Endothelial cell of umbilical vein (primary cell): Measurements from ENCODE around the gene CNTNAP2. TPM values are rescaled to one million over a fixed set of nuclear protein-coding genes. Genes with fewer than 3 reads are reported as not detected.

Experiments used
- BruUV-seq: library from RNA; stranded (reverse); fragments of 400-500 nt; replicated peaks from 2 replicates; lab custom pipeline; 2021; lab: Mats Ljungman, UMichigan
- CTCF ChIA-PET: fragments of 300-600, 350-600 bp; sonication (Branson Sonifier 250); formaldehyde crosslinking; loops from one replicate; lab custom pipeline; 2021; ENCODE audit warnings: antibody characterized with exemption, inconsistent platforms; lab: Charles Lee
- POLR2A ChIA-PET: fragments of 300-600, 350-600 bp; sonication (Branson Sonifier 250); formaldehyde crosslinking; loops from one replicate; lab custom pipeline; 2021; ENCODE audit warnings: antibody characterized with exemption, inconsistent platforms; lab: Charles Lee
- DNase-seq: peaks from one replicate; pipeline ENCODE4 v3.0.0-alpha.2; 2011; ENCODE audit warnings: low read depth, low spot score
- FAIRE-seq: peaks from 2 replicates; lab custom pipeline; 2011; peaks lifted over from hg19 to GRCh38; lab: Jason Lieb, UNC
- H2AFZ ChIP-seq: 2 replicates; pipeline ENCODE4 v1.6.0; 2012; ENCODE audit warnings: low read depth, low read length, control low read depth, inconsistent platforms
- H3K27ac ChIP-seq: 2 replicates; pipeline ENCODE4 v1.5.1; 2011; ENCODE audit warnings: low read depth, mild to moderate bottlenecking, control low read depth, low read length, moderate library complexity; ENCODE audit not compliant: insufficient read depth
- H3K27me3 ChIP-seq, 2 experiments: 2 replicates each; pipeline versions ENCODE4 v1.6.0 to v1.6.1; 2011; ENCODE audit warnings: low read length in 2 of 2, mixed read lengths in 1 of 2; ENCODE audit not compliant: control insufficient read depth in 2 of 2, insufficient read depth in 2 of 2
- H3K36me3 ChIP-seq, 2 experiments: 2 replicates in 1 of 2; 3 replicates in 1 of 2; pipeline ENCODE4 v1.5.1; 2011; ENCODE audit warnings: low read length in 2 of 2, mild to moderate bottlenecking in 1 of 2, moderate library complexity in 1 of 2; ENCODE audit not compliant: control insufficient read depth in 2 of 2, insufficient read depth in 2 of 2; ENCODE audit errors: extremely low read depth in 1 of 2
- H3K4me1 ChIP-seq: 3 replicates; pipeline ENCODE4 v1.5.1; 2011; ENCODE audit warnings: mild to moderate bottlenecking, low read length; ENCODE audit not compliant: control insufficient read depth, insufficient read depth; ENCODE audit errors: extremely low read depth
- H3K4me2 ChIP-seq: 2 replicates; pipeline ENCODE4 v1.6.1; 2011; ENCODE audit warnings: low read length, control low read depth, mixed read lengths; ENCODE audit not compliant: insufficient read depth
- H3K4me3 ChIP-seq, 3 experiments: fragments of 200-600 bp in 1 of 3; sonication (generic), shearing (Covaris generic) in 1 of 3; replicated peaks in 1 of 3; 2 replicates each; pipeline ENCODE4 v1.5.1; 2011 to 2016; ENCODE audit warnings: control low read depth in 3 of 3, low read length in 3 of 3, mild to moderate bottlenecking in 2 of 3, inconsistent platforms in 1 of 3, low read depth in 1 of 3, moderate library complexity in 1 of 3; ENCODE audit not compliant: insufficient read depth in 1 of 3
- H3K79me2 ChIP-seq: 2 replicates; pipeline ENCODE4 v1.6.0; 2012; ENCODE audit warnings: low read length, inconsistent platforms; ENCODE audit not compliant: control insufficient read depth, insufficient read depth
- H3K9ac ChIP-seq: replicated peaks from 2 replicates; pipeline ENCODE3; 2011; ENCODE audit warnings: low read length, control low read depth; ENCODE audit not compliant: insufficient read depth; ENCODE audit errors: extremely low read depth
- H3K9me1 ChIP-seq: replicated peaks from 3 replicates; pipeline ENCODE4 v1.6.0; 2011; ENCODE audit warnings: mild to moderate bottlenecking, low read length; ENCODE audit not compliant: control insufficient read depth, insufficient read depth; ENCODE audit errors: extremely low read depth
- H3K9me3 ChIP-seq: replicated peaks from 2 replicates; pipeline ENCODE4 v1.5.1; 2012; ENCODE audit warnings: low read length, inconsistent platforms; ENCODE audit not compliant: control insufficient read depth, insufficient read depth
- H4K20me1 ChIP-seq: replicated peaks from 2 replicates; pipeline ENCODE3; 2011; ENCODE audit warnings: mild to moderate bottlenecking, low read length; ENCODE audit not compliant: control insufficient read depth, insufficient read depth; ENCODE audit errors: extremely low read depth
- GATA2 ChIP-seq: IDR thresholded peaks from 2 replicates; pipeline ENCODE4 v1.7.0; 2011; ENCODE audit warnings: low read depth, mild to moderate bottlenecking, moderate library complexity, mixed read lengths, low read length; ENCODE audit not compliant: insufficient read length, insufficient read depth
- POLR2A ChIP-seq: IDR thresholded peaks from 2 replicates; pipeline ENCODE4 v1.6.1; 2012; ENCODE audit warnings: low read depth, mild to moderate bottlenecking, control low read depth, low read length
- dilution Hi-C: fragments of 300-500 bp; cut with MboI; formaldehyde crosslinking; loops from one replicate; pipeline ENCODE4 v1.15.0; 2019; ENCODE audit warnings: low sequenced_read_pairs; ENCODE audit not compliant: extremely low pct_ligation_motif_present
- intact Hi-C: fragments of 100-400 bp; cut with micrococcal nuclease; formaldehyde crosslinking; loops from one replicate; pipeline ENCODE4 v1.10.0; 2022
- polyA plus RNA-seq, 4 experiments: library from polyadenylated mRNA; depleted of rRNA in 3 of 4; stranded (reverse) in 3 of 4; unstranded in 1 of 4; fragments of >200 nt; gene quantifications; 2 replicates each; pipeline versions ENCODE4 v1.2.1 to v1.2.3, GENCODE V29; 2011 to 2012; ENCODE audit warnings: missing spikeins in 1 of 4
- total RNA-seq: library from RNA; stranded (reverse); gene quantifications from 2 replicates; pipeline ENCODE4 v1.2.3, GENCODE V29; 2021
- TF ChIP-seq, protein P1 (sequence below), 2 donors: IDR thresholded peaks; 1 replicate in 1 of 2; 2 replicates in 1 of 2; pipeline ENCODE4 v1.5.1; 2011; ENCODE audit warnings: low read length in 2 of 2, mild to moderate bottlenecking in 2 of 2, moderate library complexity in 2 of 2, control low read depth in 1 of 2, inconsistent platforms in 1 of 2, low read depth in 1 of 2; ENCODE audit not compliant: insufficient read depth in 1 of 2; ENCODE audit errors: extremely low read depth in 1 of 2

Gene CNTNAP2
- total and polyA plus RNA-seq, 2 donors (not counting 3 experiments of a cell fraction or from before 2014, with no cell fraction given), result not detected

DNA sequence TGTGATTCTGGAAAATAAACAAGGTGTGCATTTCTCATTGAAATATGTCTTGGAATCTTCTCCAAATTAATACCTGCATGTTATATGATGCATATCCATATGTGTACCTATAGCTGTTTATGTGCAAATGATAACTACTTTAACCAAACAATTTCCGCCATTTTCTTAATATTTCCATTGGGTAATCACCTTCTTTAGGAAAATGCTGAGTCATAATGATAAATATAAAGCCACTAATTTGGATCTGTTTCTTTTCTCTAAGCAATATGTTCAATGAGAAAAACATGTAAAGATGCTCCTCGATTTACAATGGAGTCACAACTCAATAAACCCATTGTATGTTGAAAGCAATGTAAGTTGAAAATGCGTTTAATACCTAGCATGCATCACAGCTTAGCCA is 574.4 kb downstream of the CNTNAP2 start:
- no peak overlapping the region for H3K4me2 ChIP-seq
- POLR2A ChIA-PET, result no interaction called here
- H4K20me1 ChIP-seq, result no peaks in the 10 kb centered on the region
- H3K27me3 ChIP-seq, result no peaks in the 10 kb centered on the region
- no peaks in the 10 kb centered on the region for H3K36me3 ChIP-seq
- H3K4me1 ChIP-seq, result no peaks in the 10 kb centered on the region
- no peaks in the 10 kb centered on the region for H3K9me1 ChIP-seq
- H3K4me3 ChIP-seq, result no peak overlapping the region
- no peak overlapping the region for H2AFZ ChIP-seq
- no peak overlapping the region for H3K27ac ChIP-seq
- no peak for TF ChIP-seq POLR2A
- H3K9me3 ChIP-seq, result peaks cover 2% of the 10 kb centered on the region
- FAIRE-seq (no peak), DNase-seq (no peak)
- no peaks in the 10 kb centered on the region for H3K79me2 ChIP-seq
- CTCF ChIA-PET, result no interaction called here
- no TSS peak for BruUV-seq
- dilution Hi-C loops (no loop called here), intact Hi-C loops (no loop called here)
- no peak overlapping the region for H3K9ac ChIP-seq

DNA sequence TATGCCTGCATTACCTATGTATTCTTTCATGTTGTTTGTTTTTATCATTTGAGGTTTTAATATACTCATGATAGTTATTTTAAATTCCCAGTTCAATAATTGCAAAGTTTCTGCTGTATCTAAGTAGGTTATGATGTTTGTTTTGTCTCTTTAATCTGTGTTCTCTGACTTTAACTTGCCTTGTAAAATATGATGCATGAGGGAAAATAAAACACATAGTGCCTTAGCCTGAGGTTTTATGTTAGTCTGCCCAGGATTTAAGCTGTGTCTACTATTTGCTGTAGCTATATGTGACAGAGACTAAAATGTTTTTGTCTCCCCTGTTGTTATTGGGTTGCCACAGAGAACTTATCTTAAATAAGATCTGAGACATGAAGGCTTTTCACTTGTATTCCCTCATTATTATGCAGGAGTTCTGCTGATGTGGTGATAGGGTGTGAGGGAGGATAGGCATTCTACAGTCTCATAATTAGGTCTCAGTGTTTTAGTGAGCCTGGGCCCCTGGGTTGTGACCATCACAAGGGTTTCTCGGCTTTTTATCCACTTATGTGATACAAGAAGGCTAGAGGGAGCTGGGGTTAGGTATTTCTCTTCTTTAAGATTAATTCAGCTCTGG is 582.5 kb downstream of the CNTNAP2 start:
- H4K20me1 ChIP-seq, result no peaks in the 10 kb centered on the region
- no peaks in the 10 kb centered on the region for H3K4me1 ChIP-seq
- FAIRE-seq (no peak), DNase-seq (no peak)
- no peaks in the 10 kb centered on the region for H3K27me3 ChIP-seq
- dilution Hi-C loops (no loop called here), intact Hi-C loops (no loop called here)
- H2AFZ ChIP-seq, result no peak overlapping the region
- H3K4me2 ChIP-seq, result no peak overlapping the region
- no peak overlapping the region for H3K9ac ChIP-seq
- no peak overlapping the region for H3K4me3 ChIP-seq
- no peaks in the 10 kb centered on the region for H3K79me2 ChIP-seq
- H3K27ac ChIP-seq, result no peak overlapping the region
- no peak for TF ChIP-seq POLR2A
- no peak for TF ChIP-seq GATA2
- TF ChIP-seq, protein P1, sequence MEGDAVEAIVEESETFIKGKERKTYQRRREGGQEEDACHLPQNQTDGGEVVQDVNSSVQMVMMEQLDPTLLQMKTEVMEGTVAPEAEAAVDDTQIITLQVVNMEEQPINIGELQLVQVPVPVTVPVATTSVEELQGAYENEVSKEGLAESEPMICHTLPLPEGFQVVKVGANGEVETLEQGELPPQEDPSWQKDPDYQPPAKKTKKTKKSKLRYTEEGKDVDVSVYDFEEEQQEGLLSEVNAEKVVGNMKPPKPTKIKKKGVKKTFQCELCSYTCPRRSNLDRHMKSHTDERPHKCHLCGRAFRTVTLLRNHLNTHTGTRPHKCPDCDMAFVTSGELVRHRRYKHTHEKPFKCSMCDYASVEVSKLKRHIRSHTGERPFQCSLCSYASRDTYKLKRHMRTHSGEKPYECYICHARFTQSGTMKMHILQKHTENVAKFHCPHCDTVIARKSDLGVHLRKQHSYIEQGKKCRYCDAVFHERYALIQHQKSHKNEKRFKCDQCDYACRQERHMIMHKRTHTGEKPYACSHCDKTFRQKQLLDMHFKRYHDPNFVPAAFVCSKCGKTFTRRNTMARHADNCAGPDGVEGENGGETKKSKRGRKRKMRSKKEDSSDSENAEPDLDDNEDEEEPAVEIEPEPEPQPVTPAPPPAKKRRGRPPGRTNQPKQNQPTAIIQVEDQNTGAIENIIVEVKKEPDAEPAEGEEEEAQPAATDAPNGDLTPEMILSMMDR (IDR thresholded peaks at IDR 0.05; ENCODE audit: extremely low read depth in 1 of 2, insufficient read depth in 1 of 2, low read depth in 1 of 2, low read length in 2 of 2), result no peak
- H3K9me1 ChIP-seq, result no peaks in the 10 kb centered on the region
- H3K36me3 ChIP-seq, result no peaks in the 10 kb centered on the region
- ChIA-PET CTCF (no interaction called here), POLR2A (no interaction called here)
- BruUV-seq, result no TSS peak
- no peaks in the 10 kb centered on the region for H3K9me3 ChIP-seq
